HEK293 (cell line): Measurements from ENCODE around the gene ABR.

Experiments
- GFI1B ChIP-seq: fragments of 450-650 bp; formaldehyde crosslinking; IDR thresholded peaks from 2 replicates; pipeline ENCODE4 v1.5.1; 2016; ENCODE audit warnings: missing biosample characterization, missing genetic modification characterization
- SETDB1 ChIP-seq: IDR thresholded peaks from one replicate; pipeline ENCODE4 v1.6.1; 2017; ENCODE audit warnings: mild to moderate bottlenecking, low read length, moderate library complexity, mixed read lengths; ENCODE audit not compliant: insufficient read length
- SP3 ChIP-seq: fragments of 450-650 bp; formaldehyde crosslinking; IDR thresholded peaks from 2 replicates; pipeline ENCODE4 v1.5.1; 2016; ENCODE audit warnings: missing biosample characterization, missing genetic modification characterization
- SP7 ChIP-seq: fragments of 450-650 bp; formaldehyde crosslinking; IDR thresholded peaks from 2 replicates; pipeline ENCODE4 v1.5.1; 2016; ENCODE audit warnings: missing biosample characterization, missing genetic modification characterization
- WT1 ChIP-seq: fragments of 450-650 bp; formaldehyde crosslinking; IDR thresholded peaks from 2 replicates; pipeline ENCODE4 v1.5.1; 2016; ENCODE audit warnings: missing biosample characterization, missing genetic modification characterization
- ZBTB17 ChIP-seq: fragments of 450-650 bp; formaldehyde crosslinking; IDR thresholded peaks from 2 replicates; pipeline ENCODE4 v1.5.1; 2016; ENCODE audit warnings: missing biosample characterization, missing genetic modification characterization
- ZBTB20 ChIP-seq: fragments of 450-650 bp; formaldehyde crosslinking; IDR thresholded peaks from 2 replicates; pipeline ENCODE4 v1.5.1; 2016; ENCODE audit warnings: missing biosample characterization, missing genetic modification characterization
- ZBTB21 ChIP-seq: fragments of 450-650 bp; formaldehyde crosslinking; IDR thresholded peaks from 2 replicates; pipeline ENCODE4 v1.5.1; 2017; ENCODE audit warnings: missing biosample characterization, missing genetic modification characterization
- ZBTB7A ChIP-seq: fragments of 450-650 bp; formaldehyde crosslinking; IDR thresholded peaks from 2 replicates; pipeline ENCODE4 v1.5.1; 2016; ENCODE audit warnings: low read depth, missing biosample characterization, missing genetic modification characterization
- ZNF132 ChIP-seq: fragments of 450-650 bp; formaldehyde crosslinking; IDR thresholded peaks from 2 replicates; pipeline ENCODE4 v1.5.1; 2017; ENCODE audit warnings: missing biosample characterization, missing genetic modification characterization, borderline replicate concordance
- ZNF23 ChIP-seq: fragments of 450-650 bp; formaldehyde crosslinking; IDR thresholded peaks from 2 replicates; pipeline ENCODE4 v1.5.1; 2016; ENCODE audit warnings: missing biosample characterization, missing genetic modification characterization, borderline replicate concordance
- ZNF366 ChIP-seq: fragments of 450-650 bp; formaldehyde crosslinking; conservative IDR thresholded peaks from 2 replicates; pipeline ENCODE4 v1.5.1; 2016; ENCODE audit warnings: missing biosample characterization, missing genetic modification characterization
- ZNF501 ChIP-seq: fragments of 450-650 bp; formaldehyde crosslinking; IDR thresholded peaks from 2 replicates; pipeline ENCODE4 v1.5.1; 2016; ENCODE audit warnings: missing biosample characterization, missing genetic modification characterization
- ZNF600 ChIP-seq: fragments of 450-650 bp; formaldehyde crosslinking; IDR thresholded peaks from 2 replicates; pipeline ENCODE4 v1.5.1; 2016; ENCODE audit warnings: missing biosample characterization, missing genetic modification characterization
- ZNF677 ChIP-seq: fragments of 450-650 bp; IDR thresholded peaks from 2 replicates; pipeline ENCODE4 v1.5.0; 2018; ENCODE audit warnings: missing biosample characterization, mild to moderate bottlenecking, missing genetic modification characterization, moderate library complexity
- TF ChIP-seq, protein P1 (sequence below): fragments of 450-650 bp; formaldehyde crosslinking; IDR thresholded peaks from 2 replicates; pipeline ENCODE4 v1.5.1; 2016; ENCODE audit warnings: missing biosample characterization, missing genetic modification characterization
- TF ChIP-seq, protein P2 (sequence below): fragments of 450-650 bp; formaldehyde crosslinking; IDR thresholded peaks from 2 replicates; pipeline ENCODE4 v1.5.1; 2016; ENCODE audit warnings: missing biosample characterization, missing genetic modification characterization
- TF ChIP-seq, protein P3 (sequence below): sonication (generic); formaldehyde crosslinking; IDR thresholded peaks from 2 replicates; pipeline ENCODE4 v1.8.1; 2022; ENCODE audit warnings: mild to moderate bottlenecking, moderate library complexity, missing genetic modification reagents
- TF ChIP-seq, protein P4 (sequence below): fragments of 450-650 bp; formaldehyde crosslinking; IDR thresholded peaks from 2 replicates; pipeline ENCODE4 v1.5.1; 2016; ENCODE audit warnings: missing biosample characterization, missing genetic modification characterization
- TF ChIP-seq, protein P5 (sequence below): fragments of 450-650 bp; formaldehyde crosslinking; IDR thresholded peaks from 2 replicates; pipeline ENCODE4 v1.5.1; 2016; ENCODE audit warnings: missing biosample characterization, missing genetic modification characterization, low read depth
- TF ChIP-seq, protein P6 (sequence below): fragments of 450-650 bp; formaldehyde crosslinking; IDR thresholded peaks from 2 replicates; pipeline ENCODE4 v1.5.1; 2016; ENCODE audit warnings: missing biosample characterization, missing genetic modification characterization
- TF ChIP-seq, protein P7 (sequence below): fragments of 450-650 bp; formaldehyde crosslinking; IDR thresholded peaks from 2 replicates; pipeline ENCODE4 v1.5.1; 2017; ENCODE audit warnings: missing biosample characterization, missing genetic modification characterization

ABR gene

DNA sequence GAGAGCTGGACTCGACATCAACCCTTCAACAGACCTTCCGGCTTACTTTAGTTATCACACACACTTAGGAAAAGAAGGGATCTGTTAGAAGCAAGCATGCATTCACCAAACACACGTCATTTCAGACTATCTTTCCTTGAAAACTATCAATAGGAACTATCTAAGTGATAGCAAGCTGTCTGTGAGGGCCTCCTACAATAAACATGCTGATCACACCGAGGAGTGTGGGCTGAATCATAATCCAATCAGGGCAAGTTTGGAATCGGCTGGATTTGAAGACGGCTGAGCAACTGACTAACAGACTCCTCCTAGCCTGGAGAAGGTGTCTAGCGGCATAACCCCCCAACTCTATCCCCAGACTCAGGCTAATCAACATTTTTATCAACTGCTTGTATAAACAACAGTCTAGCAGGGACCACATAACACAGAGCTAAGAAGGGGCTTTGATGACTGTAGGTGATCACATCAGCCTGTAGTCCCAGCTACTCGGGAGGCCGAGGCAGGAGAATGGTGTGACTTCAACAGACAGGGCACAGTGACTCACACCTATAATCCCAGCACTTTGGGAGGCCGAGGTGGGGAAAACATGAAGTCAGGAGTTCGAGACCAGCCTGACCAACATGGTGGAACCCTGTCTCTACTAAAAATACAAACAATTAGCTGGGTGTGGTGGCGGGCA, 214.3 kb downstream of the ABR start (continued):
- no peak for TF ChIP-seq ZBTB21 (tag by site-specific recombination)
- TF ChIP-seq, protein P1, sequence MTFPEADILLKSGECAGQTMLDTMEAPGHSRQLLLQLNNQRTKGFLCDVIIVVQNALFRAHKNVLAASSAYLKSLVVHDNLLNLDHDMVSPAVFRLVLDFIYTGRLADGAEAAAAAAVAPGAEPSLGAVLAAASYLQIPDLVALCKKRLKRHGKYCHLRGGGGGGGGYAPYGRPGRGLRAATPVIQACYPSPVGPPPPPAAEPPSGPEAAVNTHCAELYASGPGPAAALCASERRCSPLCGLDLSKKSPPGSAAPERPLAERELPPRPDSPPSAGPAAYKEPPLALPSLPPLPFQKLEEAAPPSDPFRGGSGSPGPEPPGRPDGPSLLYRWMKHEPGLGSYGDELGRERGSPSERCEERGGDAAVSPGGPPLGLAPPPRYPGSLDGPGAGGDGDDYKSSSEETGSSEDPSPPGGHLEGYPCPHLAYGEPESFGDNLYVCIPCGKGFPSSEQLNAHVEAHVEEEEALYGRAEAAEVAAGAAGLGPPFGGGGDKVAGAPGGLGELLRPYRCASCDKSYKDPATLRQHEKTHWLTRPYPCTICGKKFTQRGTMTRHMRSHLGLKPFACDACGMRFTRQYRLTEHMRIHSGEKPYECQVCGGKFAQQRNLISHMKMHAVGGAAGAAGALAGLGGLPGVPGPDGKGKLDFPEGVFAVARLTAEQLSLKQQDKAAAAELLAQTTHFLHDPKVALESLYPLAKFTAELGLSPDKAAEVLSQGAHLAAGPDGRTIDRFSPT (tag by site-specific recombination), result peak; percentile 56; the same call in 1 of the 2 replicates
- peak; percentile 67 for TF ChIP-seq SP7 (tag by site-specific recombination)
- TF ChIP-seq, protein P2, sequence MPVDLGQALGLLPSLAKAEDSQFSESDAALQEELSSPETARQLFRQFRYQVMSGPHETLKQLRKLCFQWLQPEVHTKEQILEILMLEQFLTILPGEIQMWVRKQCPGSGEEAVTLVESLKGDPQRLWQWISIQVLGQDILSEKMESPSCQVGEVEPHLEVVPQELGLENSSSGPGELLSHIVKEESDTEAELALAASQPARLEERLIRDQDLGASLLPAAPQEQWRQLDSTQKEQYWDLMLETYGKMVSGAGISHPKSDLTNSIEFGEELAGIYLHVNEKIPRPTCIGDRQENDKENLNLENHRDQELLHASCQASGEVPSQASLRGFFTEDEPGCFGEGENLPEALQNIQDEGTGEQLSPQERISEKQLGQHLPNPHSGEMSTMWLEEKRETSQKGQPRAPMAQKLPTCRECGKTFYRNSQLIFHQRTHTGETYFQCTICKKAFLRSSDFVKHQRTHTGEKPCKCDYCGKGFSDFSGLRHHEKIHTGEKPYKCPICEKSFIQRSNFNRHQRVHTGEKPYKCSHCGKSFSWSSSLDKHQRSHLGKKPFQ (tag by site-specific recombination), result peak; percentile 96
- TF ChIP-seq ZBTB7A (tag by site-specific recombination), result 0 out of 2 replicates have a peak, but pooled peaks have one; percentile 46
- TF ChIP-seq ZNF132 (tag by site-specific recombination), result no peak
- TF ChIP-seq ZNF23 (tag by site-specific recombination), result no peak
- TF ChIP-seq SP3, result no peak
- TF ChIP-seq GFI1B (tag by site-specific recombination), result no peak
- peak; percentile 80 for TF ChIP-seq ZNF600 (tag by site-specific recombination)
- no peak for TF ChIP-seq ZNF677 (tag by site-specific recombination)
- TF ChIP-seq WT1 (tag by site-specific recombination), result 0 out of 2 replicates have a peak, but pooled peaks have one; percentile 23
- peak; percentile 85 for TF ChIP-seq ZBTB17 (tag by site-specific recombination)
- TF ChIP-seq, protein P3, sequence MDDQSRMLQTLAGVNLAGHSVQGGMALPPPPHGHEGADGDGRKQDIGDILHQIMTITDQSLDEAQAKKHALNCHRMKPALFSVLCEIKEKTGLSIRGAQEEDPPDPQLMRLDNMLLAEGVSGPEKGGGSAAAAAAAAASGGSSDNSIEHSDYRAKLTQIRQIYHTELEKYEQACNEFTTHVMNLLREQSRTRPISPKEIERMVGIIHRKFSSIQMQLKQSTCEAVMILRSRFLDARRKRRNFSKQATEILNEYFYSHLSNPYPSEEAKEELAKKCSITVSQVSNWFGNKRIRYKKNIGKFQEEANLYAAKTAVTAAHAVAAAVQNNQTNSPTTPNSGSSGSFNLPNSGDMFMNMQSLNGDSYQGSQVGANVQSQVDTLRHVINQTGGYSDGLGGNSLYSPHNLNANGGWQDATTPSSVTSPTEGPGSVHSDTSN (CRISPR knock-in tag), result no peak
- TF ChIP-seq, protein P4, sequence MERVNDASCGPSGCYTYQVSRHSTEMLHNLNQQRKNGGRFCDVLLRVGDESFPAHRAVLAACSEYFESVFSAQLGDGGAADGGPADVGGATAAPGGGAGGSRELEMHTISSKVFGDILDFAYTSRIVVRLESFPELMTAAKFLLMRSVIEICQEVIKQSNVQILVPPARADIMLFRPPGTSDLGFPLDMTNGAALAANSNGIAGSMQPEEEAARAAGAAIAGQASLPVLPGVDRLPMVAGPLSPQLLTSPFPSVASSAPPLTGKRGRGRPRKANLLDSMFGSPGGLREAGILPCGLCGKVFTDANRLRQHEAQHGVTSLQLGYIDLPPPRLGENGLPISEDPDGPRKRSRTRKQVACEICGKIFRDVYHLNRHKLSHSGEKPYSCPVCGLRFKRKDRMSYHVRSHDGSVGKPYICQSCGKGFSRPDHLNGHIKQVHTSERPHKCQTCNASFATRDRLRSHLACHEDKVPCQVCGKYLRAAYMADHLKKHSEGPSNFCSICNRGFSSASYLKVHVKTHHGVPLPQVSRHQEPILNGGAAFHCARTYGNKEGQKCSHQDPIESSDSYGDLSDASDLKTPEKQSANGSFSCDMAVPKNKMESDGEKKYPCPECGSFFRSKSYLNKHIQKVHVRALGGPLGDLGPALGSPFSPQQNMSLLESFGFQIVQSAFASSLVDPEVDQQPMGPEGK (tag by site-specific recombination), result peak; percentile 23; the same call in 1 of the 2 replicates
- TF ChIP-seq, protein P5, sequence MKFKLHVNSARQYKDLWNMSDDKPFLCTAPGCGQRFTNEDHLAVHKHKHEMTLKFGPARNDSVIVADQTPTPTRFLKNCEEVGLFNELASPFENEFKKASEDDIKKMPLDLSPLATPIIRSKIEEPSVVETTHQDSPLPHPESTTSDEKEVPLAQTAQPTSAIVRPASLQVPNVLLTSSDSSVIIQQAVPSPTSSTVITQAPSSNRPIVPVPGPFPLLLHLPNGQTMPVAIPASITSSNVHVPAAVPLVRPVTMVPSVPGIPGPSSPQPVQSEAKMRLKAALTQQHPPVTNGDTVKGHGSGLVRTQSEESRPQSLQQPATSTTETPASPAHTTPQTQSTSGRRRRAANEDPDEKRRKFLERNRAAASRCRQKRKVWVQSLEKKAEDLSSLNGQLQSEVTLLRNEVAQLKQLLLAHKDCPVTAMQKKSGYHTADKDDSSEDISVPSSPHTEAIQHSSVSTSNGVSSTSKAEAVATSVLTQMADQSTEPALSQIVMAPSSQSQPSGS (tag by site-specific recombination), result no peak
- TF ChIP-seq ZNF366 (tag by site-specific recombination), result peak; percentile 61; the same call in 1 of the 2 replicates
- 0 out of 2 replicates have a peak, but pooled peaks have one; percentile 30 for TF ChIP-seq ZNF501 (tag by site-specific recombination)
- 0 out of 2 replicates have a peak, but pooled peaks have one; percentile 35 for TF ChIP-seq ZBTB20
- TF ChIP-seq, protein P6, sequence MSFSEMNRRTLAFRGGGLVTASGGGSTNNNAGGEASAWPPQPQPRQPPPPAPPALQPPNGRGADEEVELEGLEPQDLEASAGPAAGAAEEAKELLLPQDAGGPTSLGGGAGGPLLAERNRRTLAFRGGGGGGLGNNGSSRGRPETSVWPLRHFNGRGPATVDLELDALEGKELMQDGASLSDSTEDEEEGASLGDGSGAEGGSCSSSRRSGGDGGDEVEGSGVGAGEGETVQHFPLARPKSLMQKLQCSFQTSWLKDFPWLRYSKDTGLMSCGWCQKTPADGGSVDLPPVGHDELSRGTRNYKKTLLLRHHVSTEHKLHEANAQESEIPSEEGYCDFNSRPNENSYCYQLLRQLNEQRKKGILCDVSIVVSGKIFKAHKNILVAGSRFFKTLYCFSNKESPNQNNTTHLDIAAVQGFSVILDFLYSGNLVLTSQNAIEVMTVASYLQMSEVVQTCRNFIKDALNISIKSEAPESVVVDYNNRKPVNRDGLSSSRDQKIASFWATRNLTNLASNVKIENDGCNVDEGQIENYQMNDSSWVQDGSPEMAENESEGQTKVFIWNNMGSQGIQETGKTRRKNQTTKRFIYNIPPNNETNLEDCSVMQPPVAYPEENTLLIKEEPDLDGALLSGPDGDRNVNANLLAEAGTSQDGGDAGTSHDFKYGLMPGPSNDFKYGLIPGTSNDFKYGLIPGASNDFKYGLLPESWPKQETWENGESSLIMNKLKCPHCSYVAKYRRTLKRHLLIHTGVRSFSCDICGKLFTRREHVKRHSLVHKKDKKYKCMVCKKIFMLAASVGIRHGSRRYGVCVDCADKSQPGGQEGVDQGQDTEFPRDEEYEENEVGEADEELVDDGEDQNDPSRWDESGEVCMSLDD (tag by site-specific recombination), result no peak
- TF ChIP-seq, protein P7, sequence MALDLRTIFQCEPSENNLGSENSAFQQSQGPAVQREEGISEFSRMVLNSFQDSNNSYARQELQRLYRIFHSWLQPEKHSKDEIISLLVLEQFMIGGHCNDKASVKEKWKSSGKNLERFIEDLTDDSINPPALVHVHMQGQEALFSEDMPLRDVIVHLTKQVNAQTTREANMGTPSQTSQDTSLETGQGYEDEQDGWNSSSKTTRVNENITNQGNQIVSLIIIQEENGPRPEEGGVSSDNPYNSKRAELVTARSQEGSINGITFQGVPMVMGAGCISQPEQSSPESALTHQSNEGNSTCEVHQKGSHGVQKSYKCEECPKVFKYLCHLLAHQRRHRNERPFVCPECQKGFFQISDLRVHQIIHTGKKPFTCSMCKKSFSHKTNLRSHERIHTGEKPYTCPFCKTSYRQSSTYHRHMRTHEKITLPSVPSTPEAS, result no peak
- TF ChIP-seq SETDB1, result peak; percentile 38
